Mesothelial cell of epicardium (in vitro differentiated cells): ENCODE measurements around the gene ARHGAP29. TPM values are rescaled to one million over a fixed set of nuclear protein-coding genes. Genes with fewer than 3 reads are reported as not detected.

Experiments used
- DNase-seq, 2 experiments: peaks; one replicate each; pipeline ENCODE4 v3.0.0; 2021; ENCODE audit warnings: low spot score in 2 of 2; ENCODE audit not compliant: unreplicated experiment in 2 of 2
- H3K27ac Mint-ChIP-seq: 2 replicates; pipeline ENCODE4 v1.8.0; 2021; ENCODE audit warnings: mixed read lengths
- H3K27me3 Mint-ChIP-seq: 2 replicates; pipeline ENCODE4 v1.8.0; 2021; ENCODE audit warnings: low read depth, mixed read lengths
- H3K36me3 Mint-ChIP-seq: 2 replicates; pipeline ENCODE4 v1.8.0; 2021; ENCODE audit warnings: mixed read lengths
- H3K4me1 Mint-ChIP-seq: 2 replicates; pipeline ENCODE4 v1.8.0; 2021; ENCODE audit warnings: mixed read lengths
- H3K4me3 Mint-ChIP-seq: 2 replicates; pipeline ENCODE4 v1.8.0; 2021; ENCODE audit warnings: mild to moderate bottlenecking, moderate library complexity, mixed read lengths
- H3K9me3 Mint-ChIP-seq: 2 replicates; pipeline ENCODE4 v1.8.0; 2021; ENCODE audit warnings: mixed read lengths
- total RNA-seq: library from RNA; stranded (reverse); gene quantifications from 3 replicates; pipeline ENCODE4 v1.2.1, GENCODE V29; 2021
- TF ChIP-seq, protein P1 (sequence below): fragments of 200-600 bp; sonication (generic); IDR thresholded peaks from one replicate; pipeline ENCODE4 v1.5.0; 2021; ENCODE audit warnings: antibody characterized with exemption; ENCODE audit not compliant: unreplicated experiment

The ARHGAP29 gene
- total RNA-seq, 1 donor from 2014 or later, result 115 TPM

DNA sequence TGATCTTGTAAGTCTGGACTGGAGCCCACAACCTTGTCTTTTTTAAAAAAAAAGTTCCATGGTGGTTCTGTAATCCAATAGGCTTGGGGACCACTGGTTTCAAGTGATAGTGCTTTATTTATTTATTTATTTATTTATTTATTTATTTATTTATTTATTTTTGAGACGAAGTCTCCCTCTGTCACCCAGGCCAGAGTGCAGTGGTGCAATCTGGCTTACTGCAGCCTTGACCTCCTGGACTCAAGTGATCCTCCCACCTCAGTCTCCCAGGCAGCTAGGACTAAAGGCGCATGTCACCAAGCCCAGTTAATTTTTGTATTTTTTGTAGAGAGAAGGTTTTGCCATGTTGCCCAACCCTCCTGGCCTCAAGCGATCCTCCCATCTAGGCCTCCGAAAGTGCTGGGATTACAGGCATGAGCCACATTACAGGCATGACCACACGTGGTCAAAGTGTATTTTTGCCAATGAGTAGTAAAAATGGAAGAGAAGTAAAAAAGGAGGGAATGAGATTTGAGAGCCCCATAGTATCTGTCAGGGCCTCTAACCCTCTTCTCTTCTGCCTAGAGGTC, 44.8 kb upstream of the ARHGAP29 start:
- H3K4me3 Mint-ChIP-seq, result no peak overlapping the region
- H3K4me1 Mint-ChIP-seq, result peaks cover 24% of the 10 kb centered on the region
- no peak for DNase-seq
- TF ChIP-seq, protein P1, sequence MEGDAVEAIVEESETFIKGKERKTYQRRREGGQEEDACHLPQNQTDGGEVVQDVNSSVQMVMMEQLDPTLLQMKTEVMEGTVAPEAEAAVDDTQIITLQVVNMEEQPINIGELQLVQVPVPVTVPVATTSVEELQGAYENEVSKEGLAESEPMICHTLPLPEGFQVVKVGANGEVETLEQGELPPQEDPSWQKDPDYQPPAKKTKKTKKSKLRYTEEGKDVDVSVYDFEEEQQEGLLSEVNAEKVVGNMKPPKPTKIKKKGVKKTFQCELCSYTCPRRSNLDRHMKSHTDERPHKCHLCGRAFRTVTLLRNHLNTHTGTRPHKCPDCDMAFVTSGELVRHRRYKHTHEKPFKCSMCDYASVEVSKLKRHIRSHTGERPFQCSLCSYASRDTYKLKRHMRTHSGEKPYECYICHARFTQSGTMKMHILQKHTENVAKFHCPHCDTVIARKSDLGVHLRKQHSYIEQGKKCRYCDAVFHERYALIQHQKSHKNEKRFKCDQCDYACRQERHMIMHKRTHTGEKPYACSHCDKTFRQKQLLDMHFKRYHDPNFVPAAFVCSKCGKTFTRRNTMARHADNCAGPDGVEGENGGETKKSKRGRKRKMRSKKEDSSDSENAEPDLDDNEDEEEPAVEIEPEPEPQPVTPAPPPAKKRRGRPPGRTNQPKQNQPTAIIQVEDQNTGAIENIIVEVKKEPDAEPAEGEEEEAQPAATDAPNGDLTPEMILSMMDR, result no peak
- H3K27me3 Mint-ChIP-seq, result no peaks in the 10 kb centered on the region
- H3K9me3 Mint-ChIP-seq, result peaks cover 8% of the 10 kb centered on the region
- peak overlapping the region; percentile 68 for H3K27ac Mint-ChIP-seq
- H3K36me3 Mint-ChIP-seq, result no peaks in the 10 kb centered on the region

DNA sequence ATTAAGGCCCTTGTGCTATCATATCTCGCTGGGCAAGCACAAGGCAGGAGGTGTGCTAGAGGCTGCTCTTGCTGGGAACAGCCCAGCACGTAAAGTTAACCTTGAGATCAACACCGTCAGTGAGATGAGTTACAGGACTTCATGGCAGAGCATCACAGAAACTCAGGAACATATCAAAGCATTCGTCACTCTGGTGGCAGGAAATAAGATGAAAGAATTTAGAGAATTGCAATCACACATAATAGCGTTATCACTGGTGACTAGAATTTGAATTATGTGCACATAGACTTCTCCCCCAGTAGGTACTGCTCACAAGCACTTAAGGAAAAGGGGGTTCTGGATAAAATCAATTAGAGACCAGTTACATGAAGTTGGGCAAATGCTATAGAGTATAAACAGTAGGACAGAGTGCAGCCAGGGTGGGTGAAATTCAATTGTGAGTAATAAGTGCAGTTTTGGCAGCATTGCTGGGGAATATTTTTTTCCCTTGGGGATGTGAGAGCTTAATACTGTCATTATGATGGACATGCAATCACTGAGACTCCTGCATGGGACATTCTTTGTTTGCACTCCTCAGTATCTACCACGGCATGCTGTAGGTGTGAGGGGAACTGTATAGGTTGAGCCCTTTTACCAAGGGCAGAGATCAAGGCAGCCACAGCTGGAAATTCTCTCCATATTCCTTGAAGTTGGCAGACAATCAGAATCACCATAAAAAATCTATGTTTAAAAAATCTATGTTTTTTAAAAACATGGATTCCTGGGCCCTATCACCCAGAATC, 44.2 kb upstream of the ARHGAP29 start:
- Mint-ChIP-seq H3K4me1 (peaks cover 27% of the 10 kb centered on the region), H3K27ac (peak overlapping the region; percentile 58), H3K36me3 (no peaks in the 10 kb centered on the region), H3K27me3 (no peaks in the 10 kb centered on the region), H3K4me3 (no peak overlapping the region), H3K9me3 (peaks cover 8% of the 10 kb centered on the region)
- DNase-seq, result no peak
- TF ChIP-seq, protein P1, result no peak

DNA sequence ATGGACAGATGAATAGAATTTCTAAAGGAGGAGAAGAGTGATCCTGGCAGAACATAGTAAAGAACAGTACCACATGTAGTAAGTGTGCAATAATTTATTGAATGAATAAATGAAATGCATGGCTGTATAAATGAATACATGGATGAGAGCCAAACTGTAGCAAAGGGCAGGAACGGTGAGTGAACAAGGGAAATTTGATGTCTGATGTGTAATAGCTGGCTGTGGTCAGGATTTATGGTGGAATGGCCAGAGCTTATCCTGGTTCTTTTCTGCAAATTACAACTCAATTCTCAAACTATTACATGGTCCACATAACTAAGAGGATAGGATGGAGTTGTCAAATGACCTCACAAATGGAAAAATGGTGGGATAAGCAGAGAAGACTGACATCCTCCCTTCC, 43.2 kb upstream of the ARHGAP29 start:
- H3K4me1 Mint-ChIP-seq, result peaks cover 27% of the 10 kb centered on the region
- no peak overlapping the region for H3K4me3 Mint-ChIP-seq
- no peaks in the 10 kb centered on the region for H3K27me3 Mint-ChIP-seq
- H3K9me3 Mint-ChIP-seq, result peaks cover 8% of the 10 kb centered on the region
- TF ChIP-seq, protein P1, result no peak
- H3K27ac Mint-ChIP-seq, result no peak overlapping the region
- DNase-seq, result no peak
- H3K36me3 Mint-ChIP-seq, result no peaks in the 10 kb centered on the region

DNA sequence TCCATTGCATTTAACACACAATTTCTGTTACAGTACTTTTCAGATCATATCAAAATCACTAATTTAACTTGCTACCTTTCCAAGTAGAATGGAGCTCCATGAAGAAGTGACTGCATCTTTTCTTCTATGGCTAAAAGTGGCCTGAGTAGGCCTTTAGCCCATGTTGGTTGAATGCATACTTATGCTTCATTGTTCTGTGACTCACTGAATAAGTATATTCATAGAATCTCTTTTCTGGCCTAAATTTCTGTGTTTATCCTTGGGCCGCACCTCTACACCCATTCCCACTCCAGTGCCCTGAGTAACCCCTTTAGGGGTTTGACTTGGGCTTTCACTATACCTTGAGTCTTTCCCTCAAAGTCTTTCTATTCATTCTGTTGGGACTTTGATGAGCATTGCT, 42.1 kb upstream of the ARHGAP29 start:
- Mint-ChIP-seq H3K36me3 (no peaks in the 10 kb centered on the region), H3K27ac (no peak overlapping the region), H3K27me3 (no peaks in the 10 kb centered on the region), H3K9me3 (peaks cover 8% of the 10 kb centered on the region), H3K4me1 (peaks cover 27% of the 10 kb centered on the region), H3K4me3 (no peak overlapping the region)
- TF ChIP-seq, protein P1, result no peak
- DNase-seq, result no peak

DNA sequence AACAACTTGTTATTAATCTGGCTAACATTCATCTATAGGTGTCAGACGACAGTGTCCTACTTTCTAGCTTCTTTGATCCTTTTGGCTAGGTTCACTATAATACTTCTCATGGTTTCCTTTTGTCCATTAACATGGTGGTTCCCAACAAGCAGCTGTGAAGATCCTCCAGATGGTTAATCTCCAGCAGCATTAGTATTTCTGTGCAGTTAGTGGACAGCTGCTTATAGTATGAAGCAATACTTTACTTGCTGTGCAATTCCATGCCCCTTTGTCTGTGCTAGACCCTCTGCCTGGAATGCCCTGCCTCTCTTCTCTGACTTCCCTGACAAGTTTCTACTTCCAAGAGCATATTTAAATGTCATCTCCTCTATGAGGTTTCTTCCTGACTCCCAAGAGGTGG, 41.7 kb upstream of the ARHGAP29 start:
- peaks cover 8% of the 10 kb centered on the region for H3K9me3 Mint-ChIP-seq
- H3K36me3 Mint-ChIP-seq, result no peaks in the 10 kb centered on the region
- DNase-seq, result no peak
- peaks cover 27% of the 10 kb centered on the region for H3K4me1 Mint-ChIP-seq
- H3K27me3 Mint-ChIP-seq, result no peaks in the 10 kb centered on the region
- no peak overlapping the region for H3K4me3 Mint-ChIP-seq
- TF ChIP-seq, protein P1, result no peak
- H3K27ac Mint-ChIP-seq, result no peak overlapping the region
